H1 (cell line): Measurements from ENCODE around the gene SYNDIG1. TPM values are rescaled to one million over a fixed set of nuclear protein-coding genes. Genes with fewer than 3 reads are reported as not detected.

Experiments used
- CTCF ChIA-PET: fragments of 300-600 bp; sonication (Branson Sonifier 250); formaldehyde crosslinking; loops from one replicate; lab custom pipeline; 2021; ENCODE audit not compliant: partially characterized antibody; lab: Charles Lee
- POLR2A ChIA-PET: fragments of 300-600 bp; sonication (Branson Sonifier 250); formaldehyde crosslinking; loops from one replicate; lab custom pipeline; 2021; ENCODE audit warnings: inconsistent platforms; ENCODE audit not compliant: partially characterized antibody; lab: Charles Lee
- DNase-seq, 2 experiments: peaks; one replicate each; pipeline versions ENCODE4 v3.0.0 to v3.0.0-alpha.2; 2010 to 2022; ENCODE audit warnings: low spot score in 2 of 2, low read depth in 1 of 2, mixed read lengths in 1 of 2
- FAIRE-seq: peaks from 2 replicates; lab custom pipeline; 2011; peaks lifted over from hg19 to GRCh38; lab: Jason Lieb, UNC
- H2AFZ ChIP-seq: 2 replicates; pipeline ENCODE4 v1.8.1; 2012; ENCODE audit warnings: low read length, inconsistent platforms
- H2AK5ac ChIP-seq: 2 replicates; pipeline ENCODE4 v1.6.1; 2013; ENCODE audit warnings: low read depth, low read length
- H2BK120ac ChIP-seq: replicated peaks from 2 replicates; pipeline ENCODE3; 2013; ENCODE audit warnings: low read depth, low read length, inconsistent platforms
- H2BK12ac ChIP-seq: 2 replicates; pipeline ENCODE4 v1.6.1; 2013; ENCODE audit warnings: low read depth, low read length
- H2BK15ac ChIP-seq: 2 replicates; pipeline ENCODE4 v1.6.1; 2013; ENCODE audit warnings: low read length
- H2BK20ac ChIP-seq: 2 replicates; pipeline ENCODE4 v1.6.1; 2013; ENCODE audit warnings: low read length
- H2BK5ac ChIP-seq: 2 replicates; pipeline ENCODE4 v1.6.1; 2013; ENCODE audit warnings: low read depth, low read length
- H3K14ac ChIP-seq: 2 replicates; pipeline ENCODE4 v1.6.1; 2013; ENCODE audit warnings: inconsistent platforms; ENCODE audit not compliant: insufficient read length
- H3K18ac ChIP-seq: 2 replicates; pipeline ENCODE4 v1.6.1; 2013; ENCODE audit warnings: low read length; ENCODE audit errors: extremely low read depth
- H3K23ac ChIP-seq: 2 replicates; pipeline ENCODE4 v1.6.1; 2013; ENCODE audit warnings: inconsistent platforms; ENCODE audit not compliant: insufficient read length
- H3K23me2 ChIP-seq: 2 replicates; pipeline ENCODE4 v1.6.1; 2013; ENCODE audit warnings: low read depth, low read length
- H3K27ac ChIP-seq: 2 replicates; pipeline ENCODE4 v1.6.1; 2011; ENCODE audit warnings: low read depth, low read length, inconsistent platforms
- H3K27me3 ChIP-seq, 4 experiments: replicated peaks in 1 of 4; 1 replicate in 1 of 4; 2 replicates in 3 of 4; pipeline versions ENCODE4 v1.6.1 to v1.8.1; 2011 to 2013; ENCODE audit warnings: low read length in 3 of 4, mild to moderate bottlenecking in 3 of 4, inconsistent platforms in 2 of 4, mixed read lengths in 2 of 4, moderate library complexity in 1 of 4; ENCODE audit not compliant: control insufficient read depth in 3 of 4, insufficient read depth in 3 of 4; ENCODE audit errors: extremely low read depth in 1 of 4
- H3K36me3 ChIP-seq, 4 experiments: 2 replicates each; pipeline versions ENCODE4 v1.6.1 to v1.8.1; 2011 to 2013; ENCODE audit warnings: mild to moderate bottlenecking in 4 of 4, low read length in 3 of 4, moderate library complexity in 2 of 4, control low read depth in 1 of 4, inconsistent platforms in 1 of 4; ENCODE audit not compliant: insufficient read depth in 4 of 4, control insufficient read depth in 2 of 4
- H3K4ac ChIP-seq: replicated peaks from 2 replicates; pipeline ENCODE3; 2013; ENCODE audit warnings: low read length, low read depth, mixed read lengths, inconsistent platforms; ENCODE audit not compliant: insufficient read length
- H3K4me1 ChIP-seq, 4 experiments: replicated peaks in 1 of 4; 1 replicate in 1 of 4; 2 replicates in 3 of 4; pipeline versions ENCODE4 v1.6.1 to v1.8.1; 2011 to 2013; ENCODE audit warnings: low read length in 3 of 4, inconsistent platforms in 2 of 4, mixed read lengths in 1 of 4; ENCODE audit not compliant: insufficient read depth in 4 of 4, control insufficient read depth in 3 of 4
- H3K4me2 ChIP-seq, 2 experiments: 2 replicates each; pipeline versions ENCODE4 v1.6.1 to v1.8.1; 2011 to 2013; ENCODE audit warnings: low read depth in 2 of 2, low read length in 2 of 2, control low read depth in 1 of 2, inconsistent platforms in 1 of 2, mild to moderate bottlenecking in 1 of 2; ENCODE audit not compliant: insufficient read depth in 1 of 2
- H3K4me3 ChIP-seq, 4 experiments: fragments of 200-600, 300-600 bp in 1 of 4; sonication (generic), shearing (Covaris generic), sonication (Bioruptor Twin) in 1 of 4; 2 replicates each; pipeline versions ENCODE4 v1.5.1 to v1.8.1; 2011 to 2016; ENCODE audit warnings: low read length in 4 of 4, low read depth in 3 of 4, control low read depth in 2 of 4, inconsistent platforms in 2 of 4, mild to moderate bottlenecking in 2 of 4, mixed read lengths in 1 of 4, moderate library complexity in 1 of 4; ENCODE audit not compliant: insufficient read depth in 2 of 4; ENCODE audit errors: extremely low read depth in 1 of 4
- H3K56ac ChIP-seq: replicated peaks from 2 replicates; pipeline ENCODE3; 2013; ENCODE audit warnings: low read depth, mild to moderate bottlenecking, mixed read lengths, low read length, inconsistent platforms; ENCODE audit not compliant: insufficient read length
- H3K79me1 ChIP-seq: 2 replicates; pipeline ENCODE4 v1.6.1; 2013; ENCODE audit warnings: low read depth, low read length, control low read depth
- H3K79me2 ChIP-seq, 2 experiments: 2 replicates each; pipeline versions ENCODE4 v1.6.1 to v1.8.1; 2012 to 2013; ENCODE audit warnings: low read length in 2 of 2, mild to moderate bottlenecking in 2 of 2, inconsistent platforms in 1 of 2; ENCODE audit not compliant: insufficient read depth in 2 of 2, control insufficient read depth in 1 of 2
- H3K9ac ChIP-seq, 4 experiments: replicated peaks in 1 of 4; 1 replicate in 1 of 4; 2 replicates in 3 of 4; pipeline versions ENCODE4 v1.6.1 to v1.8.1; 2011 to 2013; ENCODE audit warnings: low read depth in 3 of 4, low read length in 3 of 4, control low read depth in 2 of 4, mild to moderate bottlenecking in 2 of 4, moderate library complexity in 2 of 4, inconsistent platforms in 1 of 4; ENCODE audit errors: extremely low read depth in 1 of 4
- H3K9me3 ChIP-seq, 2 experiments: 2 replicates each; pipeline versions ENCODE4 v1.6.1 to v1.8.1; 2012 to 2013; ENCODE audit warnings: mild to moderate bottlenecking in 2 of 2, moderate library complexity in 2 of 2, control low read depth in 1 of 2, inconsistent platforms in 1 of 2, low read depth in 1 of 2, low read length in 1 of 2, mixed read lengths in 1 of 2; ENCODE audit not compliant: insufficient read depth in 2 of 2
- H4K20me1 ChIP-seq, 2 experiments: replicated peaks in 1 of 2; 2 replicates each; pipeline versions ENCODE3 to v1.8.1; 2011 to 2013; ENCODE audit warnings: inconsistent platforms in 2 of 2, low read length in 2 of 2, mild to moderate bottlenecking in 1 of 2; ENCODE audit not compliant: insufficient read depth in 2 of 2, control insufficient read depth in 1 of 2
- H4K5ac ChIP-seq: 2 replicates; pipeline ENCODE4 v1.6.1; 2013; ENCODE audit warnings: low read length, low read depth, mixed read lengths, inconsistent platforms; ENCODE audit not compliant: insufficient read length
- H4K8ac ChIP-seq: 2 replicates; pipeline ENCODE4 v1.8.0; 2013; ENCODE audit warnings: mild to moderate bottlenecking, moderate library complexity, low read length, inconsistent platforms; ENCODE audit not compliant: insufficient read depth; ENCODE audit errors: extremely low read depth
- H4K91ac ChIP-seq: replicated peaks from 2 replicates; pipeline ENCODE3; 2013; ENCODE audit warnings: low read length, mixed read lengths, inconsistent platforms; ENCODE audit not compliant: insufficient read length
- CBX5 ChIP-seq: fragments of 300-800, 300-1000 bp; sonication (generic); IDR thresholded peaks from 2 replicates; pipeline ENCODE4 v1.7.1; 2016; ENCODE audit warnings: antibody characterized with exemption, low read length, low read depth
- CHD1 ChIP-seq: IDR thresholded peaks from 2 replicates; pipeline ENCODE4 v1.6.1; 2012; ENCODE audit warnings: low read depth, low read length, improper control_type of control experiment
- JUN ChIP-seq: IDR thresholded peaks from 2 replicates; pipeline ENCODE4 v1.6.1; 2011; ENCODE audit warnings: low read depth, mild to moderate bottlenecking, improper control_type of control experiment, low read length
- JUND ChIP-seq: IDR thresholded peaks from 2 replicates; pipeline ENCODE4 v1.6.1; 2011; ENCODE audit warnings: mild to moderate bottlenecking, improper control_type of control experiment, low read length
- NANOG ChIP-seq: IDR thresholded peaks from 2 replicates; pipeline ENCODE4 v1.6.1; 2011; ENCODE audit warnings: low read length, low read depth, mild to moderate bottlenecking, inconsistent platforms; ENCODE audit not compliant: insufficient read depth, poor library complexity, severe bottlenecking
- RXRA ChIP-seq: IDR thresholded peaks from 2 replicates; pipeline ENCODE4 v1.6.1; 2011; ENCODE audit warnings: low read depth, mild to moderate bottlenecking, low read length, moderate library complexity; ENCODE audit not compliant: insufficient read depth
- SAP30 ChIP-seq: fragments of 300-600 bp; sonication (generic); IDR thresholded peaks from 2 replicates; pipeline ENCODE4 v1.7.1; 2012; ENCODE audit warnings: low read length, moderate library complexity, mild to moderate bottlenecking, inconsistent platforms; ENCODE audit not compliant: insufficient read depth, insufficient replicate concordance
- SP2 ChIP-seq: IDR thresholded peaks from 2 replicates; pipeline ENCODE4 v1.6.1; 2012; ENCODE audit warnings: mild to moderate bottlenecking, low read length, inconsistent platforms
- SUZ12 ChIP-seq: fragments of 200-600 bp; sonication (generic); IDR thresholded peaks from 2 replicates; pipeline ENCODE4 v1.6.1; 2012; ENCODE audit warnings: mild to moderate bottlenecking, inconsistent platforms, low read length, moderate library complexity, mixed read lengths
- TAF1 ChIP-seq: IDR thresholded peaks from 2 replicates; pipeline ENCODE4 v1.6.1; 2011; ENCODE audit warnings: mild to moderate bottlenecking, low read depth, low read length
- ZNF274 ChIP-seq: IDR thresholded peaks from 2 replicates; pipeline ENCODE4 v1.7.0; 2012; ENCODE audit warnings: low read length, borderline replicate concordance; ENCODE audit errors: extremely low read depth
- WGBS, 2 experiments: shearing (Covaris generic) in 1 of 2; methylation state at CpG; one replicate each; pipeline versions ENCODE4 v1.1.6 to v1.1.7; 2013 to 2015; ENCODE audit warnings: low lambda C conversion rate in 2 of 2, mixed read lengths in 2 of 2, inconsistent platforms in 1 of 2, low coverage in 1 of 2, missing lambda C conversion rate in 1 of 2; ENCODE audit not compliant: insufficient replicate concordance in 2 of 2, insufficient coverage in 1 of 2, insufficient read length in 1 of 2; ENCODE audit errors: extremely low coverage in 1 of 2, missing lambda C conversion rate in 1 of 2; 5-methylcytosine and 5-hydroxymethylcytosine counted together
- polyA plus RNA-seq, 7 experiments: library from polyadenylated mRNA; depleted of rRNA in 3 of 7; stranded (reverse) in 5 of 7; unstranded in 2 of 7; fragments of >200 nt in 5 of 7; fragments of 200-250 nt in 2 of 7; gene quantifications; 1 replicate in 5 of 7; 2 replicates in 1 of 7; 4 replicates in 1 of 7; pipeline versions ENCODE4 v1.2.1 to v1.2.3, GENCODE V29; 2011 to 2013; ENCODE audit warnings: missing spikeins in 2 of 7, mixed read lengths in 2 of 7
- total RNA-seq: library from RNA; stranded (reverse); fragmentation: NEBNext Ultra II Directional; extraction: Animal tissue kit (Norgen Biotek cat#: 25700); gene quantifications from 2 replicates; pipeline ENCODE4 v1.2.1, GENCODE V29; 2021

SYNDIG1 gene
- total and polyA plus RNA-seq, 2 of the 8 experiments (the other 6 are each of a cell fraction or from before 2014, with no cell fraction given) = 6.5 to 7.8 TPM

DNA sequence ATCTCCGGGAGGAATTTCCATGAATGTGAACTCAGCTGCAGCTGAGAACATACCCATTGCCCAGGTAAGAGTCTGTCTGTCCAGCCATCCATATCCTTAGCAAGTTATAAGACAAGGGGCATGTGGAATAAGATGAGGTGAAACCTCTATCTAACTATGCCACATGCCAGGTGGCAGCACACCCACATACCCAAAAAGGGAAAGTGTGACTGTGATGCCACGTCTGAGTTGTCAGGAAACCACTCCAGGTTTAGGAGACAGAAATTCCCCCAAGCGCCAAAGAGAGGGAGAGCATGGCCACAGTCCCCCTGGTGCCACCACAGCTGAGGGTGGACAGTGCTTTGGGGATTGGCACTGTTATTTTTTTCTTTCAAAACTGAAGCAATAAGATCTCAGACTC is 36.7 kb downstream of the SYNDIG1 start:
- no peak overlapping the region for H3K27ac ChIP-seq
- no peak overlapping the region for H2BK5ac ChIP-seq
- H3K14ac ChIP-seq = no peak overlapping the region
- no peak overlapping the region for H4K91ac ChIP-seq
- WGBS, 2 experiments = 61% methylated on average over 3 of the region's 3 CpGs; no CpG with 5 or more reads in 1 of the 2 experiments
- H3K4me1 ChIP-seq = no peaks in the 10 kb centered on the region
- H3K23ac ChIP-seq = no peak overlapping the region
- peaks cover 0 to 1% (median 0%) of the 10 kb centered on the region in 4 experiments; a peak in 1 of 8 replicates for H3K36me3 ChIP-seq
- no peak overlapping the region for H3K18ac ChIP-seq
- no peak overlapping the region for H2BK15ac ChIP-seq
- no peak overlapping the region for H3K4me3 ChIP-seq
- no peaks in the 10 kb centered on the region for H3K23me2 ChIP-seq
- no peaks in the 10 kb centered on the region for H3K79me2 ChIP-seq
- no peak overlapping the region for H3K4ac ChIP-seq
- ChIA-PET CTCF (interaction anchor here (1.3 to 1.8 kb wide), 2 partner anchors 13 to 18 kb away, joined by 4 to 6 read pairs; no protein-coding TSS in a partner anchor), POLR2A (no interaction called here)
- H3K79me1 ChIP-seq = peaks cover 5% of the 10 kb centered on the region; the same call in 1 of the 2 replicates
- H2AK5ac ChIP-seq = no peak overlapping the region
- H3K27me3 ChIP-seq = no peaks in the 10 kb centered on the region
- H3K56ac ChIP-seq = no peak overlapping the region
- no peaks in the 10 kb centered on the region for H3K9me3 ChIP-seq
- H2BK20ac ChIP-seq = no peak overlapping the region
- H2BK12ac ChIP-seq = no peak overlapping the region
- FAIRE-seq (no peak), DNase-seq (peak in 1 of 2 experiments; percentile 13)
- H2BK120ac ChIP-seq = no peak overlapping the region
- H4K20me1 ChIP-seq = peaks cover 2 to 3% of the 10 kb centered on the region in 2 experiments
- no peak overlapping the region for H3K4me2 ChIP-seq
- TF ChIP-seq SUZ12 (no peak), JUND (no peak), NANOG (no peak), JUN (no peak), SAP30 (no peak), ZNF274 (no peak), CHD1 (no peak), CBX5 (no peak), TAF1 (no peak), RXRA (no peak), SP2 (no peak)
- no peak overlapping the region for H4K5ac ChIP-seq
- no peak overlapping the region for H2AFZ ChIP-seq
- H3K9ac ChIP-seq = no peak overlapping the region
- H4K8ac ChIP-seq = no peak overlapping the region
